OCI-LY7 (cell line): Measurements from ENCODE around the gene PRLR.

Source experiments
- EZH2phosphoT487 ChIP-seq: fragments of 200-600 bp; sonication (generic); IDR thresholded peaks from 2 replicates; pipeline ENCODE4 v1.6.1; 2018; ENCODE audit warnings: low read depth, borderline replicate concordance, mild to moderate bottlenecking, mixed run types, antibody characterized with exemption, low read length, moderate library complexity, mixed read lengths
- TF ChIP-seq, protein P1 (sequence below): fragments of 200-600 bp; sonication (generic); conservative IDR thresholded peaks from 2 replicates; pipeline ENCODE4 v1.5.1; 2014; ENCODE audit warnings: mild to moderate bottlenecking, antibody characterized with exemption, low read length, moderate library complexity, mixed read lengths

DNA sequence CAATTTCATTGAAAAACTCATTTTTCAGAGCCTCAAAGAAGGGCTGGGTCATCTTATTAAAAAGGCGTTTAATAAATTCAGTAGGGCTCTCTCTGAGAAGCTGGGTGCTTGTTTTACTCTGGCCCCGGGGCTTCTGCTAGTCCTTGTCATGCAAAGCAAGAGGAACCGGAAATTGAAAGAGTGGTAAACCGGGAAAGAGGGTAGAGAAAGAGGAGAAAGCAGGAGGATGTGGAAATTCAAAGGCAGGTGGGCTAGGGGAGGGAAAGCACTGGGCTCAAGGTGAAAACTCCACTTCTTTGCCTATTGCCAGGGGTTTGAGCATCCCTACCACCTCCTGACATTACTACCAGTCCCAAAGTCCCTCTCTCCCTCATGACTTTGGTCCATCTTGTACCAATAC is 118.0 kb downstream of the PRLR start:
- TF ChIP-seq, protein P1, sequence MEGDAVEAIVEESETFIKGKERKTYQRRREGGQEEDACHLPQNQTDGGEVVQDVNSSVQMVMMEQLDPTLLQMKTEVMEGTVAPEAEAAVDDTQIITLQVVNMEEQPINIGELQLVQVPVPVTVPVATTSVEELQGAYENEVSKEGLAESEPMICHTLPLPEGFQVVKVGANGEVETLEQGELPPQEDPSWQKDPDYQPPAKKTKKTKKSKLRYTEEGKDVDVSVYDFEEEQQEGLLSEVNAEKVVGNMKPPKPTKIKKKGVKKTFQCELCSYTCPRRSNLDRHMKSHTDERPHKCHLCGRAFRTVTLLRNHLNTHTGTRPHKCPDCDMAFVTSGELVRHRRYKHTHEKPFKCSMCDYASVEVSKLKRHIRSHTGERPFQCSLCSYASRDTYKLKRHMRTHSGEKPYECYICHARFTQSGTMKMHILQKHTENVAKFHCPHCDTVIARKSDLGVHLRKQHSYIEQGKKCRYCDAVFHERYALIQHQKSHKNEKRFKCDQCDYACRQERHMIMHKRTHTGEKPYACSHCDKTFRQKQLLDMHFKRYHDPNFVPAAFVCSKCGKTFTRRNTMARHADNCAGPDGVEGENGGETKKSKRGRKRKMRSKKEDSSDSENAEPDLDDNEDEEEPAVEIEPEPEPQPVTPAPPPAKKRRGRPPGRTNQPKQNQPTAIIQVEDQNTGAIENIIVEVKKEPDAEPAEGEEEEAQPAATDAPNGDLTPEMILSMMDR = no peak
- TF ChIP-seq EZH2phosphoT487 = no peak
